GM12891 (cell line): ENCODE results near the gene RPL13.
"Not testable (repeated sequence)": the region's sequence is repeated elsewhere in the genome, so short reads cannot be mapped to it uniquely, and the experiment has no call there.

Experiments
- DNase-seq: peaks from one replicate; pipeline ENCODE4 v3.0.0; 2011; ENCODE audit warnings: low spot score; ENCODE audit not compliant: insufficient read length
- FAIRE-seq: peaks from 2 replicates; lab custom pipeline; 2011; peaks lifted over from hg19 to GRCh38; lab: Jason Lieb, UNC
- PAX5 ChIP-seq: IDR thresholded peaks from 2 replicates; pipeline ENCODE4 v1.6.1; 2011; ENCODE audit warnings: low read length, moderate library complexity, mild to moderate bottlenecking; ENCODE audit not compliant: insufficient read depth, severe bottlenecking
- POLR2A ChIP-seq: IDR thresholded peaks from 2 replicates; pipeline ENCODE4 v1.6.1; 2011; ENCODE audit warnings: low read depth, low read length, control low read depth
- POLR2AphosphoS5 ChIP-seq: IDR thresholded peaks from 2 replicates; pipeline ENCODE4 v1.6.1; 2011; ENCODE audit warnings: low read depth, low read length, control low read depth
- POU2F2 ChIP-seq: IDR thresholded peaks from 2 replicates; pipeline ENCODE4 v1.6.1; 2011; ENCODE audit warnings: low read depth, mild to moderate bottlenecking, control low read depth, low read length, moderate library complexity
- SPI1 ChIP-seq: IDR thresholded peaks from 2 replicates; pipeline ENCODE4 v1.6.1; 2011; ENCODE audit warnings: low read depth, low read length, control low read depth
- TAF1 ChIP-seq: IDR thresholded peaks from 2 replicates; pipeline ENCODE4 v1.6.1; 2011; ENCODE audit warnings: low read depth, low read length, control low read depth

RPL13 gene

GRCh38 chr16:89562939-89563338 lies 2.5 kb downstream of the RPL13 start:
- DNase-seq (no peak), FAIRE-seq (no peak)
- no peak for TF ChIP-seq SPI1

- DNase-seq (no peak), FAIRE-seq (no peak)
- peak; percentile 77 for TF ChIP-seq POLR2A
- TF ChIP-seq POU2F2 = 0 out of 2 replicates have a peak, but pooled peaks have one; percentile 18
- TF ChIP-seq TAF1 = no peak
- peak; percentile 85 for TF ChIP-seq POLR2AphosphoS5
Observed at GRCh38 chr16:89563639-89564392, 3.3 kb downstream of the RPL13 start.

GRCh38 chr16:89564476-89565255 lies 4.2 kb downstream of the RPL13 start:
- no peak for FAIRE-seq
- TF ChIP-seq TAF1 (0 out of 2 replicates have a peak, but pooled peaks have one; percentile 33), SPI1 (no peak), POLR2A (peak; percentile 82), POLR2AphosphoS5 (peak; percentile 79)
- DNase-seq = no peak

- TF ChIP-seq SPI1 = no peak
- no peak for TF ChIP-seq TAF1
- no peak for TF ChIP-seq POU2F2
- TF ChIP-seq PAX5 = no peak
- no peak for TF ChIP-seq POLR2A
- no peak for TF ChIP-seq POLR2AphosphoS5
- DNase-seq (no peak), FAIRE-seq (no peak)
Observed at GRCh38 chr16:89565256-89565505, 4.7 kb downstream of the RPL13 start.

GRCh38 chr16:89565506-89566372 lies 5.3 kb downstream of the RPL13 start:
- no peak for TF ChIP-seq POLR2AphosphoS5
- peak; percentile 56; the same call in 1 of the 2 replicates for TF ChIP-seq POLR2A
- DNase-seq = no peak
- no peak for FAIRE-seq

- TF ChIP-seq POLR2AphosphoS5 (no peak), PAX5 (no peak), TAF1 (no peak), POLR2A (no peak), POU2F2 (no peak), SPI1 (no peak)
Observed at GRCh38 chr16:89567656-89568594, 7.4 kb downstream of the RPL13 start.

GRCh38 chr16:89569506-89570341 lies 9.2 kb downstream of the RPL13 start:
- DNase-seq (no peak), FAIRE-seq (no peak)
- no peak for TF ChIP-seq PAX5
- TF ChIP-seq TAF1 = no peak
- TF ChIP-seq SPI1 = no peak
- TF ChIP-seq POU2F2 = no peak
- TF ChIP-seq POLR2A = no peak
- no peak for TF ChIP-seq POLR2AphosphoS5

More at GRCh38 chr16:89567656-89568594, 7.4 kb downstream of the RPL13 start:
- DNase-seq (no peak), FAIRE-seq (no peak)

GRCh38 chr16:89570342-89570923 lies 10.0 kb downstream of the RPL13 start:
- no peak for FAIRE-seq
- no peak for TF ChIP-seq PAX5
- no peak for DNase-seq

- not testable (repeated sequence) for FAIRE-seq, DNase-seq
Observed at GRCh38 chr16:89570983-89571598, 10.6 kb downstream of the RPL13 start.
